Measurements from ENCODE around the gene TARS3.
A peak's percentile ranks its signal among the peaks of the same experiment; 100 is the strongest.

Gene TARS3

GRCh38 chr15:101650145-101650544, 74.1 kb downstream of the TARS3 start:
- no peak for TF ChIP-seq CTCF (IDR thresholded peaks at IDR 0.05)

GRCh38 chr15:101648356-101648755, 75.9 kb downstream of the TARS3 start:
- no peak for TF ChIP-seq CTCF (IDR thresholded peaks at IDR 0.05)

GRCh38 chr15:101647251-101647650, 77.0 kb downstream of the TARS3 start:
- TF ChIP-seq CTCF (IDR thresholded peaks at IDR 0.05), result no peak

- no peak for TF ChIP-seq CTCF (IDR thresholded peaks at IDR 0.05)
Observed at GRCh38 chr15:101646672-101647071, 77.6 kb downstream of the TARS3 start.

- no peak for TF ChIP-seq CTCF (IDR thresholded peaks at IDR 0.05)
Observed at GRCh38 chr15:101642361-101642760, 81.9 kb downstream of the TARS3 start.

- TF ChIP-seq CTCF (IDR thresholded peaks at IDR 0.05), result no peak
Observed at GRCh38 chr15:101641894-101642293, 82.4 kb downstream of the TARS3 start.

GRCh38 chr15:101641129-101641764, 83.0 kb downstream of the TARS3 start:
- TF ChIP-seq CTCF (IDR thresholded peaks at IDR 0.05), result peak; percentile 94

GRCh38 chr15:101639667-101640066, 84.6 kb downstream of the TARS3 start:
- TF ChIP-seq CTCF (IDR thresholded peaks at IDR 0.05), result no peak
